ENCODE data around the gene SPIC.
"Not testable (repeated sequence)": the region's sequence is repeated elsewhere in the genome, so short reads cannot be mapped to it uniquely, and the experiment has no call there.

Gene SPIC

GRCh38 chr12:101474711-101475386, at the start of gene SPIC:
SPIC (plus strand) TSS chr12:101475336; CDS start chr12:101476905, 1,569 bp downstream.
- DNase-seq (ENCODE audit: low read depth in 3 of 3): no peak

- no peak for DNase-seq (ENCODE audit: low read depth in 3 of 3)
Measured at GRCh38 chr12:101430456-101430855, 44.7 kb upstream of the SPIC start.

GRCh38 chr12:101436136-101436535, 39.0 kb upstream of the SPIC start:
- no peak for DNase-seq (ENCODE audit: low read depth in 3 of 3)

GRCh38 chr12:101439236-101439635, 35.9 kb upstream of the SPIC start:
- no peak for DNase-seq (ENCODE audit: low read depth in 3 of 3)

- no peak for DNase-seq (ENCODE audit: low read depth in 3 of 3)
Measured at GRCh38 chr12:101441461-101442224, 33.5 kb upstream of the SPIC start.

GRCh38 chr12:101455685-101456084, 19.5 kb upstream of the SPIC start:
- no peak for DNase-seq (ENCODE audit: low read depth in 3 of 3)

- DNase-seq (ENCODE audit: low read depth in 3 of 3): no peak
Measured at GRCh38 chr12:101459642-101460346, 15.3 kb upstream of the SPIC start.

GRCh38 chr12:101468948-101469347, 6.2 kb upstream of the SPIC start:
- no peak for DNase-seq (ENCODE audit: low read depth in 3 of 3)

- no peak for DNase-seq (ENCODE audit: low read depth in 3 of 3)
Measured at GRCh38 chr12:101470939-101471338, 4.2 kb upstream of the SPIC start.

- not testable (repeated sequence) for DNase-seq (ENCODE audit: low read depth in 3 of 3)
Measured at GRCh38 chr12:101471878-101472277, 3.3 kb upstream of the SPIC start.

GRCh38 chr12:101474248-101474647, 888 bp upstream of the SPIC start:
- no peak for DNase-seq (ENCODE audit: low read depth in 3 of 3)

GRCh38 chr12:101475751-101476305, 692 bp downstream of the SPIC start:
- no peak for DNase-seq (ENCODE audit: low read depth in 3 of 3)

GRCh38 chr12:101480849-101481248, 5.7 kb downstream of the SPIC start:
- no peak for DNase-seq (ENCODE audit: low read depth in 3 of 3)

- no peak for DNase-seq (ENCODE audit: low read depth in 3 of 3)
Measured at GRCh38 chr12:101485021-101485420, 9.9 kb downstream of the SPIC start.

- no peak for DNase-seq (ENCODE audit: low read depth in 3 of 3)
Measured at GRCh38 chr12:101488469-101488868, 13.3 kb downstream of the SPIC start.

- peak in 1 of 3 donors; percentile 3 for DNase-seq (ENCODE audit: low read depth in 3 of 3)
Measured at GRCh38 chr12:101490286-101490920, 15.3 kb downstream of the SPIC start.

GRCh38 chr12:101491329-101491728, 16.2 kb downstream of the SPIC start:
- no peak for DNase-seq (ENCODE audit: low read depth in 3 of 3)

- DNase-seq (ENCODE audit: low read depth in 3 of 3): no peak
Measured at GRCh38 chr12:101493556-101493955, 18.4 kb downstream of the SPIC start.

- no peak for DNase-seq (ENCODE audit: low read depth in 3 of 3)
Measured at GRCh38 chr12:101498252-101498651, 23.1 kb downstream of the SPIC start.

GRCh38 chr12:101501410-101501995, 26.4 kb downstream of the SPIC start:
- no peak for DNase-seq (ENCODE audit: low read depth in 3 of 3)

GRCh38 chr12:101521136-101521535, 46.0 kb downstream of the SPIC start:
- no peak for DNase-seq (ENCODE audit: low read depth in 3 of 3)
